ENCODE measurements around the gene AGXT2.

AGXT2 gene

GRCh38 chr5:34957857-34958690 lies 89.7 kb downstream of the AGXT2 start:
- H3K27me3 ChIP-seq (ENCODE audit: control insufficient read depth in 1 of 2, insufficient read depth in 1 of 2, low read length in 2 of 2): no peaks in the 10 kb centered on the region
- H2BK15ac ChIP-seq (ENCODE audit: low read depth, poor library complexity, severe bottlenecking): no peak overlapping the region
- no peak overlapping the region for H3K18ac ChIP-seq (ENCODE audit: low read depth in 1 of 2, low read length in 2 of 2)
- H3K4me2 ChIP-seq (ENCODE audit: low read length, poor library complexity, severe bottlenecking): no peak overlapping the region
- H2AFZ ChIP-seq (ENCODE audit: low read depth, low read length): no peak overlapping the region
- H3K79me1 ChIP-seq (replicated peaks; ENCODE audit: low read length, poor library complexity, severe bottlenecking): no peaks in the 10 kb centered on the region
- H3K27ac ChIP-seq (ENCODE audit: low read length, poor library complexity, severe bottlenecking): no peak overlapping the region
- H2AK5ac ChIP-seq (ENCODE audit: low read length, severe bottlenecking): peak overlapping the region; percentile 81
- WGBS: 72% methylated on average over 3 of the region's 5 CpGs
- H3K4me1 ChIP-seq (ENCODE audit: control insufficient read depth, insufficient read depth, low read depth, low read length): peaks cover 1% of the 10 kb centered on the region
- peaks cover 3 to 28% of the 10 kb centered on the region in 2 experiments for H3K36me3 ChIP-seq (ENCODE audit: control insufficient read depth in 1 of 2, insufficient read depth in 2 of 2, low read depth in 1 of 2, low read length in 2 of 2)
- no peak overlapping the region for H2BK12ac ChIP-seq (ENCODE audit: low read length in 2 of 2)
- no peak overlapping the region for H3K4me3 ChIP-seq (ENCODE audit: insufficient read depth in 1 of 2, low read depth in 1 of 2, low read length in 2 of 2)
- no peaks in the 10 kb centered on the region for H3K9me3 ChIP-seq (ENCODE audit: control insufficient read depth, low read length)
- no peak overlapping the region for H3K14ac ChIP-seq (ENCODE audit: low read length in 2 of 2)
- no peak overlapping the region for H3K23ac ChIP-seq (ENCODE audit: low read length in 2 of 2)
- peak; percentile 52 for DNase-seq
- no peak overlapping the region for H4K8ac ChIP-seq (ENCODE audit: low read length)
- H3K4ac ChIP-seq (ENCODE audit: low read depth in 1 of 2, low read length in 2 of 2): no peak overlapping the region
- H4K91ac ChIP-seq (ENCODE audit: low read length): no peak overlapping the region
- peak overlapping the region; percentile 33 for H3K9ac ChIP-seq (ENCODE audit: low read length)
- H2BK120ac ChIP-seq (ENCODE audit: low read depth, low read length): no peak overlapping the region
- H2BK5ac ChIP-seq (ENCODE audit: low read depth, low read length, poor library complexity, severe bottlenecking): no peak overlapping the region

GRCh38 chr5:34957321-34957720 lies 90.4 kb downstream of the AGXT2 start:
- Histone ChIP-seq H3K14ac (ENCODE audit: low read length in 2 of 2) (no peak overlapping the region), H3K23ac (ENCODE audit: low read length in 2 of 2) (no peak overlapping the region), H4K8ac (ENCODE audit: low read length) (no peak overlapping the region), H3K4ac (ENCODE audit: low read depth in 1 of 2, low read length in 2 of 2) (no peak overlapping the region), H2AFZ (ENCODE audit: low read depth, low read length) (no peak overlapping the region), H3K27ac (ENCODE audit: low read length, poor library complexity, severe bottlenecking) (no peak overlapping the region), H2BK15ac (ENCODE audit: low read depth, poor library complexity, severe bottlenecking) (no peak overlapping the region), H2BK120ac (ENCODE audit: low read depth, low read length) (no peak overlapping the region), H2AK5ac (ENCODE audit: low read length, severe bottlenecking) (no peak overlapping the region), H3K18ac (ENCODE audit: low read depth in 1 of 2, low read length in 2 of 2) (no peak overlapping the region), H3K9ac (ENCODE audit: low read length) (peak overlapping the region; percentile 33), H2BK5ac (ENCODE audit: low read depth, low read length, poor library complexity, severe bottlenecking) (no peak overlapping the region), H3K36me3 (ENCODE audit: control insufficient read depth in 1 of 2, insufficient read depth in 2 of 2, low read depth in 1 of 2, low read length in 2 of 2) (peaks cover 7 to 35% of the 10 kb centered on the region in 2 experiments), H2BK12ac (ENCODE audit: low read length in 2 of 2) (no peak overlapping the region), H3K4me3 (ENCODE audit: insufficient read depth in 1 of 2, low read depth in 1 of 2, low read length in 2 of 2) (no peak overlapping the region), H3K9me3 (ENCODE audit: control insufficient read depth, low read length) (no peaks in the 10 kb centered on the region), H3K27me3 (ENCODE audit: control insufficient read depth in 1 of 2, insufficient read depth in 1 of 2, low read length in 2 of 2) (no peaks in the 10 kb centered on the region), H3K4me1 (ENCODE audit: control insufficient read depth, insufficient read depth, low read depth, low read length) (peaks cover 1% of the 10 kb centered on the region), H4K91ac (ENCODE audit: low read length) (no peak overlapping the region), H3K79me1 (replicated peaks; ENCODE audit: low read length, poor library complexity, severe bottlenecking) (no peaks in the 10 kb centered on the region), H3K4me2 (ENCODE audit: low read length, poor library complexity, severe bottlenecking) (no peak overlapping the region)
- no CpG with 5 or more reads among the region's 1 CpG for WGBS
- DNase-seq: peak; percentile 21
